BJ (cell line): ENCODE data around the gene IL20RA. TPM values are rescaled to one million over a fixed set of nuclear protein-coding genes. Genes with fewer than 3 reads are reported as not detected.

Experiments used
- CTCF ChIA-PET: fragments of 350-600 bp; formaldehyde crosslinking; extraction: SDS; loops from one replicate; lab custom pipeline; 2021; ENCODE audit warnings: antibody characterized with exemption, inconsistent platforms; lab: Yijun Ruan, JAX
- POLR2A ChIA-PET: fragments of 300-600 bp; sonication (Branson Sonifier 250); formaldehyde crosslinking; extraction: SDS; loops from one replicate; lab custom pipeline; 2021; ENCODE audit warnings: antibody characterized with exemption; lab: Charles Lee
- DNase-seq: peaks from one replicate; pipeline ENCODE4 v3.0.0-alpha.2; 2011; ENCODE audit warnings: low read depth
- H3K27me3 ChIP-seq: 2 replicates; pipeline ENCODE4 v1.6.0; 2011; ENCODE audit warnings: low read length; ENCODE audit not compliant: control insufficient read depth, insufficient read depth
- H3K36me3 ChIP-seq: 2 replicates; pipeline ENCODE4 v1.5.1; 2011; ENCODE audit warnings: low read length; ENCODE audit not compliant: control insufficient read depth, insufficient read depth
- H3K4me3 ChIP-seq: 2 replicates; pipeline ENCODE4 v1.5.1; 2011; ENCODE audit warnings: low read depth, mild to moderate bottlenecking, control low read depth, low read length
- CTCF ChIP-seq: IDR thresholded peaks from 2 replicates; pipeline ENCODE4 v1.5.1; 2011; ENCODE audit warnings: low read depth, mild to moderate bottlenecking, control low read depth, inconsistent platforms, low read length, moderate library complexity; ENCODE audit not compliant: insufficient read depth
- polyA plus RNA-seq: library from polyadenylated mRNA; depleted of rRNA; stranded (reverse); fragments of >200 nt; gene quantifications from 2 replicates; pipeline ENCODE4 v1.2.3, GENCODE V29; 2011

The IL20RA gene
- polyA plus RNA-seq, 1 experiment: not detected

- no peak for TF ChIP-seq CTCF
- no peak overlapping the region for H3K4me3 ChIP-seq
- no peaks in the 10 kb centered on the region for H3K27me3 ChIP-seq
- ChIA-PET CTCF (no interaction called here), POLR2A (no interaction called here)
- no peaks in the 10 kb centered on the region for H3K36me3 ChIP-seq
- no peak for DNase-seq
Measured at GRCh38 chr6:137031122-137031521, 13.6 kb downstream of the IL20RA start.

GRCh38 chr6:137028912-137029311 lies 15.9 kb downstream of the IL20RA start:
- Histone ChIP-seq H3K27me3 (no peaks in the 10 kb centered on the region), H3K4me3 (no peak overlapping the region), H3K36me3 (no peaks in the 10 kb centered on the region)
- DNase-seq: no peak
- POLR2A ChIA-PET: no interaction called here
- CTCF ChIA-PET: interaction anchor here (1.2 kb wide), 1 partner anchor 14 kb away, joined by 6 read pairs; no protein-coding TSS in a partner anchor
- TF ChIP-seq CTCF: no peak

GRCh38 chr6:137025786-137026730 lies 18.7 kb downstream of the IL20RA start:
- Histone ChIP-seq H3K36me3 (no peaks in the 10 kb centered on the region), H3K27me3 (no peaks in the 10 kb centered on the region), H3K4me3 (no peak overlapping the region)
- POLR2A ChIA-PET: no interaction called here
- no peak for DNase-seq
- CTCF ChIA-PET: interaction anchor here (1.4 kb wide), 1 partner anchor 18 kb away, joined by 5 read pairs; no protein-coding TSS in a partner anchor
- no peak for TF ChIP-seq CTCF

- Histone ChIP-seq H3K4me3 (no peak overlapping the region), H3K36me3 (no peaks in the 10 kb centered on the region), H3K27me3 (no peaks in the 10 kb centered on the region)
- no peak for TF ChIP-seq CTCF
- CTCF ChIA-PET: interaction anchor here (1.4 kb wide), 1 partner anchor 19 kb away, joined by 5 read pairs; no protein-coding TSS in a partner anchor
- POLR2A ChIA-PET: no interaction called here
- no peak for DNase-seq
Measured at GRCh38 chr6:137024237-137024990, 20.4 kb downstream of the IL20RA start.

GRCh38 chr6:137020776-137021175 lies 24.0 kb downstream of the IL20RA start:
- Histone ChIP-seq H3K4me3 (no peak overlapping the region), H3K36me3 (no peaks in the 10 kb centered on the region), H3K27me3 (no peaks in the 10 kb centered on the region)
- POLR2A ChIA-PET: no interaction called here
- TF ChIP-seq CTCF: no peak
- DNase-seq: no peak
- CTCF ChIA-PET: interaction anchor here (1.4 kb wide), 1 partner anchor 52 kb away, joined by 3 read pairs; no protein-coding TSS in a partner anchor
